HEK293T (cell line): ENCODE data around the gene FADD.

ENCODE experiments used
- BHLHE40 ChIP-seq: fragments of 450-650 bp; IDR thresholded peaks from 2 replicates; pipeline ENCODE4 v1.6.1; 2016; ENCODE audit warnings: mild to moderate bottlenecking, moderate library complexity, borderline replicate concordance
- ELF4 ChIP-seq: fragments of 450-650 bp; IDR thresholded peaks from 2 replicates; pipeline ENCODE4 v1.6.1; 2017; ENCODE audit warnings: antibody characterized with exemption
- FOXM1 ChIP-seq: fragments of 450-650 bp; IDR thresholded peaks from 2 replicates; pipeline ENCODE4 v1.6.1; 2017; ENCODE audit warnings: mild to moderate bottlenecking, borderline replicate concordance
- PKNOX1 ChIP-seq: fragments of 450-650 bp; IDR thresholded peaks from 2 replicates; pipeline ENCODE4 v1.6.1; 2016
- TARDBP ChIP-seq: fragments of 450-650 bp; IDR thresholded peaks from 2 replicates; pipeline ENCODE4 v1.6.1; 2016

DNA sequence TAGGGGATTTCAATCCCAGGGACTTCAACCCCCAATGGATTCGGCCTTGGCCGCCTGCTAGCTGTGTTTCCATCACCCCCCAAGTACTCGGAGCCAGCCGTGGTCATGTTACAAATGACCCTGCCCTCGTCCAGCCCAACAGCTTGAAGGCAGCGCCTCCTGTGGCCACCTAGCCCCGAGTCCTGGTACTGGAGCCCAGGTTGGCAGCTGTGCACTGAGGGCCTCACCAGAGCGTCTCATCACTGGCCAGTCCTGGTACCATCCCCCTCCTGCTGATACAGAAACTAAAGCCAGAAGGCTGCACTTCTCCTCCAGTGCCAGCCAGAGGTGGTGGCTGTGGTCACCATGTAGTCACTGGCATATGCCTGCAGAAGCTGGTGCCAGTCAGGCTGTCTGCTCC lies 44.9 kb upstream of the FADD start:
- no peak for TF ChIP-seq FOXM1
- TF ChIP-seq TARDBP, result no peak
- no peak for TF ChIP-seq BHLHE40
- TF ChIP-seq PKNOX1, result no peak
- TF ChIP-seq ELF4, result no peak
